A549 (cell line): ENCODE data around the gene CCDC85C.

ENCODE experiments used
- BHLHE40 ChIP-seq: IDR thresholded peaks from 2 replicates; pipeline ENCODE4 v1.6.1; 2012; ENCODE audit warnings: low read depth, low read length, inconsistent platforms
- CEBPB ChIP-seq, 2 experiments: fragments of >200 bp in 1 of 2; sonication (Bioruptor Twin) in 1 of 2; formaldehyde crosslinking in 1 of 2; IDR thresholded peaks; 2 replicates each; pipeline ENCODE4 v1.6.1; 2012 to 2016
- ELK1 ChIP-seq: fragments of 150-350 bp; IDR thresholded peaks from 2 replicates; pipeline ENCODE4 v1.6.1; 2014; ENCODE audit warnings: low read depth, mild to moderate bottlenecking, low read length
- EP300 ChIP-seq, 2 experiments: fragments of >200 bp; sonication (Bioruptor Twin); formaldehyde crosslinking; IDR thresholded peaks; 2 replicates in 1 of 2; 3 replicates in 1 of 2; pipeline ENCODE4 v1.6.1; 2016 to 2017
- ESRRA ChIP-seq: fragments of 150-350 bp; IDR thresholded peaks from 2 replicates; pipeline ENCODE4 v1.6.1; 2014; ENCODE audit warnings: mild to moderate bottlenecking, low read length, borderline replicate concordance
- HDAC2 ChIP-seq: fragments of 200-600 bp; sonication (generic); IDR thresholded peaks from 2 replicates; pipeline ENCODE4 v1.6.1; 2016
- POLR2A ChIP-seq: IDR thresholded peaks from 2 replicates; pipeline ENCODE4 v1.6.1; 2012; ENCODE audit warnings: mild to moderate bottlenecking, low read length
- POLR2AphosphoS2 ChIP-seq: conservative IDR thresholded peaks from 2 replicates; pipeline ENCODE4 v1.6.1; 2012; ENCODE audit warnings: low read length, improper control_type of control experiment, inconsistent platforms
- RAD21 ChIP-seq, 2 experiments: fragments of >200 bp in 1 of 2; sonication (Bioruptor Twin) in 1 of 2; formaldehyde crosslinking in 1 of 2; IDR thresholded peaks in 1 of 2; conservative IDR thresholded peaks in 1 of 2; 2 replicates in 1 of 2; 3 replicates in 1 of 2; pipeline ENCODE4 v1.6.1; 2012 to 2018; ENCODE audit warnings: inconsistent platforms in 1 of 2
- SREBF2 ChIP-seq: fragments of 450-650 bp; IDR thresholded peaks from 2 replicates; pipeline ENCODE4 v1.6.1; 2014; ENCODE audit warnings: mild to moderate bottlenecking, moderate library complexity
- TF ChIP-seq, protein P1 (sequence below): IDR thresholded peaks from 2 replicates; pipeline ENCODE4 v1.6.1; 2012
- TF ChIP-seq, protein P2 (sequence below): fragments of 250-450 bp; sonication (Bioruptor Pico); IDR thresholded peaks from 2 replicates; pipeline ENCODE4 v1.5.0; 2021; ENCODE audit warnings: mild to moderate bottlenecking, moderate library complexity, borderline replicate concordance

GRCh38 chr14:99596772-99597171 is 7.2 kb downstream of the CCDC85C start:
- TF ChIP-seq CEBPB (IDR thresholded peaks at IDR 0.05) (no peak), RAD21 (conservative IDR thresholded peaks at IDR 0.05 in 1 of 2, IDR thresholded peaks at IDR 0.05 in 1 of 2) (no peak), POLR2A (no peak), POLR2AphosphoS2 (no peak), ELK1 (no peak), EP300 (IDR thresholded peaks at IDR 0.05) (no peak), ESRRA (no peak), BHLHE40 (no peak), HDAC2 (no peak), SREBF2 (no peak)
- TF ChIP-seq, protein P1, sequence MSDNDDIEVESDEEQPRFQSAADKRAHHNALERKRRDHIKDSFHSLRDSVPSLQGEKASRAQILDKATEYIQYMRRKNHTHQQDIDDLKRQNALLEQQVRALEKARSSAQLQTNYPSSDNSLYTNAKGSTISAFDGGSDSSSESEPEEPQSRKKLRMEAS, result no peak
- TF ChIP-seq, protein P2, sequence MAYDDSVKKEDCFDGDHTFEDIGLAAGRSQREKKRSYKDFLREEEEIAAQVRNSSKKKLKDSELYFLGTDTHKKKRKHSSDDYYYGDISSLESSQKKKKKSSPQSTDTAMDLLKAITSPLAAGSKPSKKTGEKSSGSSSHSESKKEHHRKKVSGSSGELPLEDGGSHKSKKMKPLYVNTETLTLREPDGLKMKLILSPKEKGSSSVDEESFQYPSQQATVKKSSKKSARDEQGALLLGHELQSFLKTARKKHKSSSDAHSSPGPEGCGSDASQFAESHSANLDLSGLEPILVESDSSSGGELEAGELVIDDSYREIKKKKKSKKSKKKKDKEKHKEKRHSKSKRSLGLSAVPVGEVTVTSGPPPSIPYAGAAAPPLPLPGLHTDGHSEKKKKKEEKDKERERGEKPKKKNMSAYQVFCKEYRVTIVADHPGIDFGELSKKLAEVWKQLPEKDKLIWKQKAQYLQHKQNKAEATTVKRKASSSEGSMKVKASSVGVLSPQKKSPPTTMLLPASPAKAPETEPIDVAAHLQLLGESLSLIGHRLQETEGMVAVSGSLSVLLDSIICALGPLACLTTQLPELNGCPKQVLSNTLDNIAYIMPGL, result no peak
